ENCODE results near the gene TSG101. TPM values are rescaled to one million over a fixed set of nuclear protein-coding genes. Genes with fewer than 3 reads are reported as not detected.

TSG101 gene
- total RNA-seq, 4 donors from 2014 or later, result 67.8 to 80.0 (median 71.8) TPM

DNA sequence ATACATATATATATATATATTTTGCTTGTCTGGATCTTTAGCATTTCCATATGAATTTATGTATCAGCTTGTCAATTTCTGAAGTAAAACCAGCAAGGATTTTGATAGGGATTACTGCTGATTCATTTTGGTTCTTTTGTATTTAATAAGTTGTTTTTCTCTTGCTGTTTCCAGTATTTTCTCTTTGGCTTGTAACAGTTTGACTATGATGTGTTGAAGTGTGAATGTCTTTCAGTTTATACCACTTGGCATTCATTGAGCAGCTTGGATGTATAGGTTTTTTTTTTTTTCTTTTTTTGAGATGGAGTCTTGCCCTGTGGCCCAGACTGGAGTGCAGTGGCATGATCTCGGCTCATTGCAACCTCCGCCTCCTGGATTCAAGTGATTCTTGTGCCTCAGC, 58.7 kb downstream of the TSG101 start:
- TF ChIP-seq POLR2A (IDR thresholded peaks at IDR 0.05) (no peak), EP300 (IDR thresholded peaks at IDR 0.05) (no peak), POLR2AphosphoS5 (IDR thresholded peaks at IDR 0.05) (no peak)
- TF ChIP-seq, protein P1, sequence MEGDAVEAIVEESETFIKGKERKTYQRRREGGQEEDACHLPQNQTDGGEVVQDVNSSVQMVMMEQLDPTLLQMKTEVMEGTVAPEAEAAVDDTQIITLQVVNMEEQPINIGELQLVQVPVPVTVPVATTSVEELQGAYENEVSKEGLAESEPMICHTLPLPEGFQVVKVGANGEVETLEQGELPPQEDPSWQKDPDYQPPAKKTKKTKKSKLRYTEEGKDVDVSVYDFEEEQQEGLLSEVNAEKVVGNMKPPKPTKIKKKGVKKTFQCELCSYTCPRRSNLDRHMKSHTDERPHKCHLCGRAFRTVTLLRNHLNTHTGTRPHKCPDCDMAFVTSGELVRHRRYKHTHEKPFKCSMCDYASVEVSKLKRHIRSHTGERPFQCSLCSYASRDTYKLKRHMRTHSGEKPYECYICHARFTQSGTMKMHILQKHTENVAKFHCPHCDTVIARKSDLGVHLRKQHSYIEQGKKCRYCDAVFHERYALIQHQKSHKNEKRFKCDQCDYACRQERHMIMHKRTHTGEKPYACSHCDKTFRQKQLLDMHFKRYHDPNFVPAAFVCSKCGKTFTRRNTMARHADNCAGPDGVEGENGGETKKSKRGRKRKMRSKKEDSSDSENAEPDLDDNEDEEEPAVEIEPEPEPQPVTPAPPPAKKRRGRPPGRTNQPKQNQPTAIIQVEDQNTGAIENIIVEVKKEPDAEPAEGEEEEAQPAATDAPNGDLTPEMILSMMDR (IDR thresholded peaks at IDR 0.05), result no peak
- Histone ChIP-seq H3K4me1 (no peaks in the 10 kb centered on the region), H3K4me3 (no peak overlapping the region), H3K27ac (no peak overlapping the region), H3K27me3 (no peaks in the 10 kb centered on the region), H3K9me3 (no peaks in the 10 kb centered on the region), H3K36me3 (no peaks in the 10 kb centered on the region)
- DNase-seq (ENCODE audit: low spot score in 2 of 2), result no peak
- 97% methylated on average over 2 of the region's 2 CpGs for WGBS

DNA sequence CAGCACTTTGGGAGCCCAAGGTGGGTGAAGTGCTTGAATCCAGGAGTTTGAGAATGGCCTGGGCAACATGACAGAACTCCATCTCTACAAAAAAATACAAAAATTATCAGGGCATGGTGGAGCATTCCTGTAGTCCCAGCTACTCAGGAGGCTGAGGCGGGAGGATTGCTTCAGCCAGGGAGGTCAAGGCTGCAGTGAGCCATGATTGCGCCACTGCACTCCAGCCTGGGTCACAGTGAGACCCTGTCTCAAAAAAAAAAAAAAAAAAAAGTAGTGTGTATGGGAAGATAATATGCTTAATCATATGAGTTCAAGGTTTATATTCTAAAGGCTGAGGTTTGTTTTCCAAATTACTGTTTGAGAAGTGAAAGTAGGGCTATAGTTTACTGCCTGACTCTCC, 60.3 kb downstream of the TSG101 start:
- Histone ChIP-seq H3K36me3 (no peaks in the 10 kb centered on the region), H3K27me3 (no peaks in the 10 kb centered on the region), H3K27ac (no peak overlapping the region), H3K4me1 (no peaks in the 10 kb centered on the region), H3K9me3 (no peaks in the 10 kb centered on the region), H3K4me3 (no peak overlapping the region)
- no peak for TF ChIP-seq POLR2AphosphoS5 (IDR thresholded peaks at IDR 0.05)
- TF ChIP-seq EP300 (IDR thresholded peaks at IDR 0.05), result no peak
- no peak for DNase-seq (ENCODE audit: low spot score in 2 of 2)
- 91% methylated on average over 2 of the region's 2 CpGs for WGBS

DNA sequence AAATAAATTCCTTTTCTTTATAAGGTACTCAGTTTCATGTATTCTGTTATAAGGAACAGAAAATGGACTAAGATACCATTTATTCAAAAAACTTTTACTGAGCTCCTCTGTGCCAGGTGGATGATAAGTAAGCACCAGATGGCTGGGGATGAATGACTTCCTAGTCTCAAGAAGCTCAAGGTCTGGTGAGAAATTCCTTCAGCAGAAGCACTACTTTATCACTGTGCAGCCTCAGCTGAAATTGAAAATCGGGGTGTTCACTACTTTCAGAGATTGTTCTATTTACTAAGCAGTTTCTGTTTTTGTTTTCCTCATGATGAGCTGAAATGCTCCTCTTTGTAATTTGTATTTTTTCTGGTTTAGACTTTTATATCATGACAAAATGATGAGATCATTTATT, 63.3 kb downstream of the TSG101 start:
- Histone ChIP-seq H3K4me1 (no peaks in the 10 kb centered on the region), H3K27ac (no peak overlapping the region), H3K27me3 (no peaks in the 10 kb centered on the region), H3K4me3 (no peak overlapping the region), H3K9me3 (no peaks in the 10 kb centered on the region), H3K36me3 (no peaks in the 10 kb centered on the region)
- WGBS, result 68% methylated on average over 1 of the region's 1 CpG
- TF ChIP-seq POLR2AphosphoS5 (IDR thresholded peaks at IDR 0.05) (no peak), POLR2A (IDR thresholded peaks at IDR 0.05) (no peak)
- TF ChIP-seq, protein P1 (IDR thresholded peaks at IDR 0.05), result no peak
- DNase-seq (ENCODE audit: low spot score in 2 of 2), result no peak

DNA sequence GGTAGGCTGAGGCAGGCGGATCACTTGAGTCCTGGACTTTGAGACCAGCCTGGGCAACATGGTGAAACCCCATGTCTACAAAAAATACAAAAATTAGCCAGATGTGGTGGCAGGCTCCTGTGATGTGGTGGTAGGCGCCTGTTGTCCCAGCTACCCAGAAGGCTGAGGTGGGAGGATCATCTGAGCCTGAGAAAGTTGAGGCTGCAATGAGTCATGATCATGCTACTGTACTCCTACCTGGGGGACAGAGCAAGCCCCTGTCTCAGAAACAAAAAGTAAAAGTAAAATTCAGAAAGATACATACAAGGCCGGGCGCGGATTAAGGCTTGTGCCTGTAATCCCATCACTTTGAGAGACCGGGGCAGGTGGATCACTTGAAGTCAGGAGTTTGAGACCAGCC, 64.8 kb downstream of the TSG101 start:
- 98% methylated on average over 6 of the region's 6 CpGs for WGBS
- Histone ChIP-seq H3K4me3 (no peak overlapping the region), H3K27me3 (no peaks in the 10 kb centered on the region), H3K9me3 (no peaks in the 10 kb centered on the region), H3K36me3 (no peaks in the 10 kb centered on the region), H3K27ac (no peak overlapping the region), H3K4me1 (no peaks in the 10 kb centered on the region)
- DNase-seq (ENCODE audit: low spot score in 2 of 2), result no peak
- TF ChIP-seq EP300 (IDR thresholded peaks at IDR 0.05), result no peak
- TF ChIP-seq POLR2AphosphoS5 (IDR thresholded peaks at IDR 0.05), result no peak
- TF ChIP-seq, protein P1 (IDR thresholded peaks at IDR 0.05), result no peak
- TF ChIP-seq POLR2A (IDR thresholded peaks at IDR 0.05), result no peak

DNA sequence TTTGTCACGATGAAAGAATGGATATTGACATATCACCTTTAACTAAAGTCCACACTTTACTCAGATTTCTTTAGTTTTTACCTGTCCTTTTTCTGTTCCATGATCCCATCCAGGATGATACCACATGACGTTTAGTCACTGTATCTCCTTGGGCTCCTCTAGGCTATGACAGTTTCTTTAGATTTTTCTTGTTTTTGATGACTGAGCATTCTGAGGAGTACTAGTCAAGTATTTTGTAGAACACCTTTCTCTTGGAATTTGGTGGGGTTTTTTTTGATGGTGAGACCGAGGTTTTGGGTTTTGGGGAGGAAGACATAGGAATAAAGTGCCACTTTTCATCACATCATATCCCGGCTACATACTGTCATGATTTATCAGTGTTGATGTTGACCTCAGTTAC, 67.1 kb downstream of the TSG101 start:
- WGBS, result 94% methylated on average over 4 of the region's 4 CpGs

More for the DNA sequence above, 67.1 kb downstream of the TSG101 start:
- Histone ChIP-seq H3K4me1 (no peaks in the 10 kb centered on the region), H3K36me3 (no peaks in the 10 kb centered on the region), H3K4me3 (no peak overlapping the region), H3K9me3 (no peaks in the 10 kb centered on the region), H3K27me3 (peaks cover 3% of the 10 kb centered on the region), H3K27ac (no peak overlapping the region)
- DNase-seq (ENCODE audit: low spot score in 2 of 2), result no peak
- TF ChIP-seq, protein P1 (IDR thresholded peaks at IDR 0.05), result no peak
- TF ChIP-seq EP300 (IDR thresholded peaks at IDR 0.05) (no peak), POLR2A (IDR thresholded peaks at IDR 0.05) (no peak), POLR2AphosphoS5 (IDR thresholded peaks at IDR 0.05) (no peak)

All from suprapubic skin (tissue), 4 donors.